WTC11 (cell line): ENCODE measurements around the gene GDPGP1.

ENCODE experiments used
- ATF1 ChIP-seq: sonication (generic); formaldehyde crosslinking; IDR thresholded peaks from 2 replicates; pipeline ENCODE4 v1.8.1; 2023; ENCODE audit warnings: mild to moderate bottlenecking, moderate library complexity, missing genetic modification reagents
- ESRRA ChIP-seq: sonication (generic); formaldehyde crosslinking; IDR thresholded peaks from 2 replicates; pipeline ENCODE4 v1.8.1; 2022; ENCODE audit warnings: mild to moderate bottlenecking, missing genetic modification reagents, borderline replicate concordance
- IRF2 ChIP-seq: sonication (generic); formaldehyde crosslinking; IDR thresholded peaks from 2 replicates; pipeline ENCODE4 v1.8.0; 2022; ENCODE audit warnings: low read depth, missing genetic modification reagents, borderline replicate concordance
- SMAD3 ChIP-seq: sonication (generic); formaldehyde crosslinking; IDR thresholded peaks from 2 replicates; pipeline ENCODE4 v1.8.0; 2022; ENCODE audit warnings: missing genetic modification reagents, mild to moderate bottlenecking, borderline replicate concordance
- ZNF121 ChIP-seq: sonication (generic); formaldehyde crosslinking; IDR thresholded peaks from 2 replicates; pipeline ENCODE4 v1.8.0; 2023; ENCODE audit warnings: missing genetic modification reagents
- ZNF138 ChIP-seq: sonication (generic); formaldehyde crosslinking; conservative IDR thresholded peaks from 2 replicates; pipeline ENCODE4 v1.8.1; 2022; ENCODE audit warnings: mild to moderate bottlenecking, moderate library complexity, missing genetic modification reagents
- TF ChIP-seq, protein P1 (sequence below): fragments of 200-600 bp; IDR thresholded peaks from 2 replicates; pipeline ENCODE4 v1.8.0; 2022; ENCODE audit warnings: antibody characterized with exemption
- TF ChIP-seq, protein P2 (sequence below): sonication (generic); formaldehyde crosslinking; IDR thresholded peaks from 2 replicates; pipeline ENCODE4 v1.8.0; 2022; ENCODE audit warnings: mild to moderate bottlenecking, missing genetic modification reagents
- TF ChIP-seq, protein P3 (sequence below): sonication (generic); formaldehyde crosslinking; IDR thresholded peaks from 2 replicates; pipeline ENCODE4 v1.8.0; 2022; ENCODE audit warnings: mild to moderate bottlenecking, missing genetic modification reagents
- TF ChIP-seq, protein P4 (sequence below): sonication (generic); formaldehyde crosslinking; IDR thresholded peaks from 2 replicates; pipeline ENCODE4 v1.8.1; 2022; ENCODE audit warnings: missing genetic modification reagents, borderline replicate concordance

DNA sequence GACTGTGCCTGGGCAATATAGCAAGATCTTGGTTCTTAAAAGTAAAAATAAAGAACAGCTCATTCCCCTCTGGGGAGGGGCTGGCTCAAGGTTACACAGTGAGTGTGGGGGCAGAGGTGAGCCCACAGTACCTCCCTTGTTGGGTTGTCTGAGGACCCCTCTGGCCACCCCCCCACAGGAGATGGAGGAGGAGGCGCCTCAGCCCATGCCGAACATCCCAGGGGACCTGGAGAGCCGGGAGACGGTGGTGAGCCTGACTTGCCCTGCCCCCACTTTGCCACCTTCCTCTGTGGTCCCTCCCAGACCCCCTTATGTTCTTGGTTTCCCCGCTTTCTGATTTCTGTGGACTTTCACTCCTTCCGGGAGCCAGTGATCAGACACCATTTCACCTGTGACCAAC is 60.1 kb downstream of the GDPGP1 start:
- TF ChIP-seq IRF2 (CRISPR knock-in tag) (no peak), ATF1 (CRISPR knock-in tag) (no peak), ZNF121 (CRISPR knock-in tag) (no peak), SMAD3 (CRISPR knock-in tag) (no peak), ZNF138 (CRISPR knock-in tag) (no peak), ESRRA (CRISPR knock-in tag) (no peak)
- TF ChIP-seq, protein P1, sequence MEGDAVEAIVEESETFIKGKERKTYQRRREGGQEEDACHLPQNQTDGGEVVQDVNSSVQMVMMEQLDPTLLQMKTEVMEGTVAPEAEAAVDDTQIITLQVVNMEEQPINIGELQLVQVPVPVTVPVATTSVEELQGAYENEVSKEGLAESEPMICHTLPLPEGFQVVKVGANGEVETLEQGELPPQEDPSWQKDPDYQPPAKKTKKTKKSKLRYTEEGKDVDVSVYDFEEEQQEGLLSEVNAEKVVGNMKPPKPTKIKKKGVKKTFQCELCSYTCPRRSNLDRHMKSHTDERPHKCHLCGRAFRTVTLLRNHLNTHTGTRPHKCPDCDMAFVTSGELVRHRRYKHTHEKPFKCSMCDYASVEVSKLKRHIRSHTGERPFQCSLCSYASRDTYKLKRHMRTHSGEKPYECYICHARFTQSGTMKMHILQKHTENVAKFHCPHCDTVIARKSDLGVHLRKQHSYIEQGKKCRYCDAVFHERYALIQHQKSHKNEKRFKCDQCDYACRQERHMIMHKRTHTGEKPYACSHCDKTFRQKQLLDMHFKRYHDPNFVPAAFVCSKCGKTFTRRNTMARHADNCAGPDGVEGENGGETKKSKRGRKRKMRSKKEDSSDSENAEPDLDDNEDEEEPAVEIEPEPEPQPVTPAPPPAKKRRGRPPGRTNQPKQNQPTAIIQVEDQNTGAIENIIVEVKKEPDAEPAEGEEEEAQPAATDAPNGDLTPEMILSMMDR, result no peak
- TF ChIP-seq, protein P2, sequence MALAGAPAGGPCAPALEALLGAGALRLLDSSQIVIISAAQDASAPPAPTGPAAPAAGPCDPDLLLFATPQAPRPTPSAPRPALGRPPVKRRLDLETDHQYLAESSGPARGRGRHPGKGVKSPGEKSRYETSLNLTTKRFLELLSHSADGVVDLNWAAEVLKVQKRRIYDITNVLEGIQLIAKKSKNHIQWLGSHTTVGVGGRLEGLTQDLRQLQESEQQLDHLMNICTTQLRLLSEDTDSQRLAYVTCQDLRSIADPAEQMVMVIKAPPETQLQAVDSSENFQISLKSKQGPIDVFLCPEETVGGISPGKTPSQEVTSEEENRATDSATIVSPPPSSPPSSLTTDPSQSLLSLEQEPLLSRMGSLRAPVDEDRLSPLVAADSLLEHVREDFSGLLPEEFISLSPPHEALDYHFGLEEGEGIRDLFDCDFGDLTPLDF (CRISPR knock-in tag), result no peak
- TF ChIP-seq, protein P3, sequence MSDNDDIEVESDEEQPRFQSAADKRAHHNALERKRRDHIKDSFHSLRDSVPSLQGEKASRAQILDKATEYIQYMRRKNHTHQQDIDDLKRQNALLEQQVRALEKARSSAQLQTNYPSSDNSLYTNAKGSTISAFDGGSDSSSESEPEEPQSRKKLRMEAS (CRISPR knock-in tag), result no peak
- TF ChIP-seq, protein P4, sequence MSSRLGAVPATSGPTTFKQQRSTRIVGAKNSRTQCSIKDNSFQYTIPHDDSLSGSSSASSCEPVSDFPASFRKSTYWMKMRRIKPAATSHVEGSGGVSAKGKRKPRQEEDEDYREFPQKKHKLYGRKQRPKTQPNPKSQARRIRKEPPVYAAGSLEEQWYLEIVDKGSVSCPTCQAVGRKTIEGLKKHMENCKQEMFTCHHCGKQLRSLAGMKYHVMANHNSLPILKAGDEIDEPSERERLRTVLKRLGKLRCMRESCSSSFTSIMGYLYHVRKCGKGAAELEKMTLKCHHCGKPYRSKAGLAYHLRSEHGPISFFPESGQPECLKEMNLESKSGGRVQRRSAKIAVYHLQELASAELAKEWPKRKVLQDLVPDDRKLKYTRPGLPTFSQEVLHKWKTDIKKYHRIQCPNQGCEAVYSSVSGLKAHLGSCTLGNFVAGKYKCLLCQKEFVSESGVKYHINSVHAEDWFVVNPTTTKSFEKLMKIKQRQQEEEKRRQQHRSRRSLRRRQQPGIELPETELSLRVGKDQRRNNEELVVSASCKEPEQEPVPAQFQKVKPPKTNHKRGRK, result no peak
